HG03460 (cell line): ENCODE results near the gene NPAS3.

Experiments
- ATAC-seq: cut with Tn5 transposase; IDR thresholded peaks from one replicate; pipeline ENCODE4 v1.9.1; 2021; ENCODE audit not compliant: unreplicated experiment

NPAS3 gene

GRCh38 chr14:33369041-33369440 is 430.4 kb downstream of the NPAS3 start:
- ATAC-seq = no peak

GRCh38 chr14:33369972-33370371 is 431.3 kb downstream of the NPAS3 start:
- peak; percentile 94 for ATAC-seq

GRCh38 chr14:33370426-33370825 is 431.7 kb downstream of the NPAS3 start:
- peak; percentile 12 for ATAC-seq

- no peak for ATAC-seq
These were observed 436.5 kb downstream of the NPAS3 start for GRCh38 chr14:33375196-33375595.

GRCh38 chr14:33375786-33376185 is 437.1 kb downstream of the NPAS3 start:
- no peak for ATAC-seq

- ATAC-seq = no peak
These were observed 437.8 kb downstream of the NPAS3 start for GRCh38 chr14:33376510-33376909.

GRCh38 chr14:33377596-33378390 is 439.1 kb downstream of the NPAS3 start:
- peak; percentile 81 for ATAC-seq

GRCh38 chr14:33381717-33382116 is 443.0 kb downstream of the NPAS3 start:
- ATAC-seq = no peak

GRCh38 chr14:33386140-33386539 is 447.5 kb downstream of the NPAS3 start:
- no peak for ATAC-seq

GRCh38 chr14:33386781-33387180 is 448.1 kb downstream of the NPAS3 start:
- ATAC-seq = no peak

- no peak for ATAC-seq
These were observed 451.7 kb downstream of the NPAS3 start for GRCh38 chr14:33390335-33390734.

- no peak for ATAC-seq
These were observed 454.7 kb downstream of the NPAS3 start for GRCh38 chr14:33393231-33393894.

- no peak for ATAC-seq
These were observed 455.3 kb downstream of the NPAS3 start for GRCh38 chr14:33393895-33394368.

GRCh38 chr14:33401311-33401710 is 462.6 kb downstream of the NPAS3 start:
- no peak for ATAC-seq

- ATAC-seq = no peak
These were observed 463.9 kb downstream of the NPAS3 start for GRCh38 chr14:33402604-33403003.

- ATAC-seq = no peak
These were observed 465.4 kb downstream of the NPAS3 start for GRCh38 chr14:33404054-33404453.

GRCh38 chr14:33404964-33405574 is 466.4 kb downstream of the NPAS3 start:
- ATAC-seq = no peak

GRCh38 chr14:33406766-33407165 is 468.1 kb downstream of the NPAS3 start:
- ATAC-seq = no peak

GRCh38 chr14:33408291-33408690 is 469.6 kb downstream of the NPAS3 start:
- ATAC-seq = no peak

- ATAC-seq = no peak
These were observed 473.8 kb downstream of the NPAS3 start for GRCh38 chr14:33412450-33412849.

GRCh38 chr14:33413381-33413780 is 474.7 kb downstream of the NPAS3 start:
- no peak for ATAC-seq

- no peak for ATAC-seq
These were observed 475.4 kb downstream of the NPAS3 start for GRCh38 chr14:33414041-33414440.
